Subcutaneous adipose tissue (tissue), 4 donors: ENCODE measurements around the gene PIP4K2C. TPM values are rescaled to one million over a fixed set of nuclear protein-coding genes. Genes with fewer than 3 reads are reported as not detected.

Experiments used
- CTCF ChIP-seq: fragments of 450-650 bp; IDR thresholded peaks from one replicate; pipeline ENCODE4 v1.5.1; 2016; ENCODE audit warnings: low read depth, mild to moderate bottlenecking, control low read depth, antibody characterized with exemption, moderate library complexity
- total RNA-seq, 4 donors: library from RNA; depleted of rRNA; stranded (reverse); fragments of >200 nt; gene quantifications; one replicate each; pipeline ENCODE4 v1.1.0, GENCODE V29; 2016

Gene PIP4K2C
- total RNA-seq, 4 donors from 2014 or later = 10.7 to 13.2 (median 11.9) TPM

GRCh38 chr12:57576613-57577160, 14.3 kb upstream of the PIP4K2C start:
- no peak for TF ChIP-seq CTCF

- no peak for TF ChIP-seq CTCF
These were observed 12.8 kb upstream of the PIP4K2C start for GRCh38 chr12:57577981-57578758.

- no peak for TF ChIP-seq CTCF
These were observed 12.0 kb upstream of the PIP4K2C start for GRCh38 chr12:57579011-57579410.

GRCh38 chr12:57579677-57580465, 11.1 kb upstream of the PIP4K2C start:
- TF ChIP-seq CTCF = no peak

GRCh38 chr12:57580466-57580795, 10.6 kb upstream of the PIP4K2C start:
- no peak for TF ChIP-seq CTCF

GRCh38 chr12:57581802-57582201, 9.2 kb upstream of the PIP4K2C start:
- no peak for TF ChIP-seq CTCF

GRCh38 chr12:57582440-57582839, 8.6 kb upstream of the PIP4K2C start:
- no peak for TF ChIP-seq CTCF
